ENCODE results near the gene SIRT4.

- no peak for TF ChIP-seq POLR2A (IDR thresholded peaks at IDR 0.05)
- no peak for TF ChIP-seq CTCF (IDR thresholded peaks at IDR 0.05)
Observed at GRCh38 chr12:120343692-120344091, 41.6 kb downstream of the SIRT4 start.
